Hepatocyte (in vitro differentiated cells): Measurements from ENCODE around the gene MEIS3.

Experiments used
- EZH2 ChIP-seq: fragments of 200-600 bp; sonication (generic); IDR thresholded peaks from 2 replicates; pipeline ENCODE4 v1.6.1; 2016; ENCODE audit warnings: antibody characterized with exemption, mild to moderate bottlenecking, borderline replicate concordance
- EZH2phosphoT487 ChIP-seq: fragments of 200-600 bp; sonication (generic); IDR thresholded peaks from one replicate; pipeline ENCODE4 v1.6.1; 2018; ENCODE audit warnings: antibody characterized with exemption, mild to moderate bottlenecking, low read depth, moderate library complexity; ENCODE audit not compliant: unreplicated experiment, severe bottlenecking
- TF ChIP-seq, protein P1 (sequence below): fragments of 200-600 bp; sonication (generic); IDR thresholded peaks from 2 replicates; pipeline ENCODE4 v1.5.1; 2016; ENCODE audit warnings: antibody characterized with exemption, mild to moderate bottlenecking; ENCODE audit not compliant: poor library complexity

DNA sequence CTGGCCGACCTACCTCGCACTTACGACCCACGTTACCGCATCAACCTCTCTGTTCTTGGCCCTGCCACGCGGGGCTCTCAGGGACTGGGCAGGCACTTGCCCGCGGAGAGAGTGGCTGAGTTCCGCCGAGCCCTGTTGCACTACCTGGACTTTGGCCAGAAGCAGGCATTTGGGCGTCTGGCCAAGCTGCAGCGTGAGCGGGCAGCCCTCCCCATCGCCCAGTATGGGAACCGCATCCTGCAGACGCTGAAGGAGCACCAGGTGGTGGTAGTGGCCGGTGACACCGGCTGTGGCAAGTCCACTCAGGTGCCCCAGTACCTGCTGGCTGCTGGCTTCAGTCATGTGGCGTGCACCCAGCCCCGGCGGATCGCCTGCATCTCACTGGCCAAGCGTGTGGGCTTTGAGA lies 66.0 kb downstream of the MEIS3 start:
- TF ChIP-seq, protein P1, sequence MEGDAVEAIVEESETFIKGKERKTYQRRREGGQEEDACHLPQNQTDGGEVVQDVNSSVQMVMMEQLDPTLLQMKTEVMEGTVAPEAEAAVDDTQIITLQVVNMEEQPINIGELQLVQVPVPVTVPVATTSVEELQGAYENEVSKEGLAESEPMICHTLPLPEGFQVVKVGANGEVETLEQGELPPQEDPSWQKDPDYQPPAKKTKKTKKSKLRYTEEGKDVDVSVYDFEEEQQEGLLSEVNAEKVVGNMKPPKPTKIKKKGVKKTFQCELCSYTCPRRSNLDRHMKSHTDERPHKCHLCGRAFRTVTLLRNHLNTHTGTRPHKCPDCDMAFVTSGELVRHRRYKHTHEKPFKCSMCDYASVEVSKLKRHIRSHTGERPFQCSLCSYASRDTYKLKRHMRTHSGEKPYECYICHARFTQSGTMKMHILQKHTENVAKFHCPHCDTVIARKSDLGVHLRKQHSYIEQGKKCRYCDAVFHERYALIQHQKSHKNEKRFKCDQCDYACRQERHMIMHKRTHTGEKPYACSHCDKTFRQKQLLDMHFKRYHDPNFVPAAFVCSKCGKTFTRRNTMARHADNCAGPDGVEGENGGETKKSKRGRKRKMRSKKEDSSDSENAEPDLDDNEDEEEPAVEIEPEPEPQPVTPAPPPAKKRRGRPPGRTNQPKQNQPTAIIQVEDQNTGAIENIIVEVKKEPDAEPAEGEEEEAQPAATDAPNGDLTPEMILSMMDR = no peak
- TF ChIP-seq EZH2 = no peak
- no peak for TF ChIP-seq EZH2phosphoT487
